ENCODE data around the gene ADCY4. TPM values are rescaled to one million over a fixed set of nuclear protein-coding genes. Genes with fewer than 3 reads are reported as not detected.
"Not testable (repeated sequence)": the region's sequence is repeated elsewhere in the genome, so short reads cannot be mapped to it uniquely, and the experiment has no call there.

ADCY4 gene
- total and polyA plus RNA-seq, 10 of the 15 experiments (the other 5 are each of a cell fraction or from before 2014, with no cell fraction given) = 0.05 to 0.87 (median 0.21) TPM; not detected in 1

DNA sequence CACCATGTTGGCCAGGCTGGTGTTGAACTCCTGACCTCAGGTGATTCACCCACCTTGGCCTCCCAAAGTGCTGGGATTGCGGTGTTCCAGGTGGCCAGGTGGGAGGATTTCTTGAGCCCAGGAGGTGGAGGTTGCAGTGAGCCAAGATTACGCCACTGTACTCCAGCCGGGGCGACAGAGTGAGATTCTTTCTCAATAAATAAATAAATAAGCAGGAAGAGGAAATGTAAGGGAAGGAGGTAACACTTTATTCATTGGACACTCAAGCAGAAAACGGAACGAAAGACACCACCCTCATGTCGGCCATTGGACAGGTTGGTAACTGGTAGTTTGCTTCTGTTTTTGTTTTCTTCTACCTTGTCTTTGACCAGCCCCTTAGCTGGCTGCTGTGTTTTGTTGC, 20.1 kb upstream of the ADCY4 start:
- Histone ChIP-seq H3K4me3 (no peak overlapping the region), H2AFZ (ENCODE audit: control insufficient read depth, low read depth, low read length) (no peak overlapping the region), H3K4me2 (ENCODE audit: control insufficient read depth, insufficient read depth) (no peak overlapping the region), H3K9me3 (replicated peaks; ENCODE audit: control insufficient read depth, insufficient read depth, low read length) (no peaks in the 10 kb centered on the region), H3K79me2 (ENCODE audit: control insufficient read depth, insufficient read depth, low read length) (no peaks in the 10 kb centered on the region), H3K27ac (ENCODE audit: control insufficient read depth, insufficient read depth) (no peak overlapping the region), H3K36me3 (ENCODE audit: control insufficient read depth in 2 of 2, insufficient read depth in 2 of 2, low read length in 1 of 2) (no peaks in the 10 kb centered on the region), H3K4me1 (ENCODE audit: control insufficient read depth, insufficient read depth, low read length) (no peaks in the 10 kb centered on the region), H4K20me1 (ENCODE audit: control insufficient read depth, insufficient read depth) (no peaks in the 10 kb centered on the region), H3K27me3 (replicated peaks in 1 of 2; ENCODE audit: control insufficient read depth in 2 of 2, insufficient read depth in 2 of 2, low read length in 1 of 2) (peaks cover 1 to 4% of the 10 kb centered on the region in 2 experiments; a peak in 3 of 4 replicates), H3K9ac (ENCODE audit: control insufficient read depth, insufficient read depth, low read length) (no peak overlapping the region)
- FAIRE-seq = no peak
- ChIA-PET POLR2A (no interaction called here), RAD21 (ENCODE audit: unreplicated experiment) (interaction anchor here (0.6 kb wide), 1 partner anchor 77 kb away, joined by 3 read pairs; no protein-coding TSS in a partner anchor), SMC1A (ENCODE audit: uncharacterized antibody, unreplicated experiment) (interaction anchor here (0.6 kb wide), 1 partner anchor 192 kb away, joined by 3 read pairs; no protein-coding TSS in a partner anchor), CTCF (no interaction called here)
- intact Hi-C loops (cut with micrococcal nuclease; ENCODE audit: unreplicated experiment) = no loop called here
- DNase-seq (ENCODE audit: low read depth, low spot score) = no peak
- no TSS peak for BruUV-seq (replicated peaks)
- WGBS (ENCODE audit: insufficient coverage, insufficient replicate concordance, low lambda C conversion rate, missing lambda C conversion rate) = 68% methylated on average over 7 of the region's 7 CpGs
- TF ChIP-seq, protein P1, sequence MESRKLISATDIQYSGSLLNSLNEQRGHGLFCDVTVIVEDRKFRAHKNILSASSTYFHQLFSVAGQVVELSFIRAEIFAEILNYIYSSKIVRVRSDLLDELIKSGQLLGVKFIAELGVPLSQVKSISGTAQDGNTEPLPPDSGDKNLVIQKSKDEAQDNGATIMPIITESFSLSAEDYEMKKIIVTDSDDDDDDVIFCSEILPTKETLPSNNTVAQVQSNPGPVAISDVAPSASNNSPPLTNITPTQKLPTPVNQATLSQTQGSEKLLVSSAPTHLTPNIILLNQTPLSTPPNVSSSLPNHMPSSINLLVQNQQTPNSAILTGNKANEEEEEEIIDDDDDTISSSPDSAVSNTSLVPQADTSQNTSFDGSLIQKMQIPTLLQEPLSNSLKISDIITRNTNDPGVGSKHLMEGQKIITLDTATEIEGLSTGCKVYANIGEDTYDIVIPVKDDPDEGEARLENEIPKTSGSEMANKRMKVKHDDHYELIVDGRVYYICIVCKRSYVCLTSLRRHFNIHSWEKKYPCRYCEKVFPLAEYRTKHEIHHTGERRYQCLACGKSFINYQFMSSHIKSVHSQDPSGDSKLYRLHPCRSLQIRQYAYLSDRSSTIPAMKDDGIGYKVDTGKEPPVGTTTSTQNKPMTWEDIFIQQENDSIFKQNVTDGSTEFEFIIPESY (IDR thresholded peaks at IDR 0.05) = no peak
- TF ChIP-seq IRF4 (IDR thresholded peaks at IDR 0.05; ENCODE audit: low read depth, low read length) (no peak), NR2C2 (IDR thresholded peaks at IDR 0.05; ENCODE audit: borderline replicate concordance, control insufficient read depth, insufficient read length, low read depth) (no peak), MYB (IDR thresholded peaks at IDR 0.05; ENCODE audit: borderline replicate concordance, low read depth, low read length) (no peak), KLF5 (IDR thresholded peaks at IDR 0.05; ENCODE audit: partially characterized antibody) (no peak), CHD1 (IDR thresholded peaks at IDR 0.05; ENCODE audit: low read depth, low read length) (no peak), RBBP5 (conservative IDR thresholded peaks at IDR 0.05) (no peak), ESRRA (IDR thresholded peaks at IDR 0.05; ENCODE audit: low read length) (no peak), TAF1 (IDR thresholded peaks at IDR 0.05; ENCODE audit: borderline replicate concordance, low read depth, low read length) (no peak), FOXK2 (IDR thresholded peaks at IDR 0.05) (no peak)
- TF ChIP-seq, protein P2, sequence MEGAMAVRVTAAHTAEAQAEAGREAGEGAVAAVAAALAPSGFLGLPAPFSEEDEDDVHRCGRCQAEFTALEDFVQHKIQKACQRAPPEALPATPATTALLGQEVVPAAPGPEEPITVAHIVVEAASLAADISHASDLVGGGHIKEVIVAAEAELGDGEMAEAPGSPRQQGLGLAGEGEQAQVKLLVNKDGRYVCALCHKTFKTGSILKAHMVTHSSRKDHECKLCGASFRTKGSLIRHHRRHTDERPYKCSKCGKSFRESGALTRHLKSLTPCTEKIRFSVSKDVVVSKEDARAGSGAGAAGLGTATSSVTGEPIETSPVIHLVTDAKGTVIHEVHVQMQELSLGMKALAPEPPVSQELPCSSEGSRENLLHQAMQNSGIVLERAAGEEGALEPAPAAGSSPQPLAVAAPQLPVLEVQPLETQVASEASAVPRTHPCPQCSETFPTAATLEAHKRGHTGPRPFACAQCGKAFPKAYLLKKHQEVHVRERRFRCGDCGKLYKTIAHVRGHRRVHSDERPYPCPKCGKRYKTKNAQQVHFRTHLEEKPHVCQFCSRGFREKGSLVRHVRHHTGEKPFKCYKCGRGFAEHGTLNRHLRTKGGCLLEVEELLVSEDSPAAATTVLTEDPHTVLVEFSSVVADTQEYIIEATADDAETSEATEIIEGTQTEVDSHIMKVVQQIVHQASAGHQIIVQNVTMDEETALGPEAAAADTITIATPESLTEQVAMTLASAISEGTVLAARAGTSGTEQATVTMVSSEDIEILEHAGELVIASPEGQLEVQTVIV (IDR thresholded peaks at IDR 0.05; ENCODE audit: borderline replicate concordance, partially characterized antibody) = no peak
- no peak for ATAC-seq
- in situ Hi-C loops (cut with MboI) = no loop called here

DNA sequence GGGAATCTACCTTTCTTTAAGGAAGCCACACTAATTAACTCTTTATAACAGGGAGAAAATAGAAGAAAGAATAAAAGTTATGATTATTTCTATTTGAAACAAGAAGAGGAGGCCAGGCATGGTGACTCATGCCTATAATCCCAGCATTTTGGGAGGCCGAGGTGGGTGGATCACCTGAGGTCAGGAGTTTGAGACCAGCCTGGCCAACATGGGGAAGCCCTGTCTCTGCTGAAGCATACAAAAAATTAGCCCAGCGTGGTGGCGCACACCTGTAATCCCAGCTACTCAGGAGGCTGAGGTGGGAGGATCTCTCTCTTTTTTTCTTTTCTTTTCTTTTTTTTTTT, 19.6 kb upstream of the ADCY4 start:
- H3K27ac ChIP-seq (ENCODE audit: control insufficient read depth, insufficient read depth); POLR2A ChIA-PET: not testable (repeated sequence)

More for the DNA sequence above, 19.6 kb upstream of the ADCY4 start:
- H3K4me3 ChIP-seq; H2AFZ ChIP-seq (ENCODE audit: control insufficient read depth, low read depth, low read length); H3K9me3 ChIP-seq (replicated peaks; ENCODE audit: control insufficient read depth, insufficient read depth, low read length); BruUV-seq (replicated peaks); ATAC-seq; H4K20me1 ChIP-seq (ENCODE audit: control insufficient read depth, insufficient read depth); H3K36me3 ChIP-seq (ENCODE audit: control insufficient read depth in 2 of 2, insufficient read depth in 2 of 2, low read length in 1 of 2); H3K79me2 ChIP-seq (ENCODE audit: control insufficient read depth, insufficient read depth, low read length); FAIRE-seq; DNase-seq (ENCODE audit: low read depth, low spot score); H3K4me2 ChIP-seq (ENCODE audit: control insufficient read depth, insufficient read depth); RAD21 ChIA-PET (ENCODE audit: unreplicated experiment); H3K4me1 ChIP-seq (ENCODE audit: control insufficient read depth, insufficient read depth, low read length); CTCF ChIA-PET; SMC1A ChIA-PET (ENCODE audit: uncharacterized antibody, unreplicated experiment); in situ Hi-C loops (cut with MboI); H3K9ac ChIP-seq (ENCODE audit: control insufficient read depth, insufficient read depth, low read length); intact Hi-C loops (cut with micrococcal nuclease; ENCODE audit: unreplicated experiment); H3K27me3 ChIP-seq (replicated peaks in 1 of 2; ENCODE audit: control insufficient read depth in 2 of 2, insufficient read depth in 2 of 2, low read length in 1 of 2): not testable (repeated sequence)
- 54% methylated on average over 3 of the region's 3 CpGs for WGBS (ENCODE audit: insufficient coverage, insufficient replicate concordance, low lambda C conversion rate, missing lambda C conversion rate)
